Fibroblast of skin of left biceps (primary cell): ENCODE results near the gene SPTBN2.
A peak's percentile ranks its signal among the peaks of the same experiment; 100 is the strongest.
"Not testable (repeated sequence)": the region's sequence is repeated elsewhere in the genome, so short reads cannot be mapped to it uniquely, and the experiment has no call there.

Experiments used
- DNase-seq, 2 experiments: peaks; one replicate each; pipeline ENCODE4 v3.0.0-alpha.2; 2013; ENCODE audit warnings: low read depth in 2 of 2

Gene SPTBN2

GRCh38 chr11:66685276-66686099 lies 43.5 kb downstream of the SPTBN2 start:
- DNase-seq, result no peak

DNA sequence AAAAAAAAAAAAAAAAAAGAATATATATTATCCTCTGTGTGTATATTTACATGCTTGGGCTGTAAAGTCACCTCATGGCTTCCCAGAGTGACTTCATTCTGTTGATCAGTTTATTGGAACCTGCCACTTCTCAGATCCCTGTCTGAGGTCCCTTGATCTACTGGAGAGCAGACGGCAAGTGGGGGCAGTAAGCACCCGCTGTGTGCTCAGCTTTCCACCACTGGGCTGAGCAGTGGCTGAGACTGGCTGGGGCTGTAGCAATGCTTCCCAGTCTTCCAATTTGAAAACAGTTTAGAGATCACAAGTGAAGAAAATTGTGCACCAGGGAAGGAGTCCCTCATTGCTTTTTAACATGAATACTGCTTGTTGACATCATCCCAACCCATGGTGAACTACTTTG lies 44.4 kb downstream of the SPTBN2 start:
- DNase-seq, result no peak

- no peak for DNase-seq
Measured at GRCh38 chr11:66683877-66684276, 45.1 kb downstream of the SPTBN2 start.

GRCh38 chr11:66680966-66681645 lies 47.9 kb downstream of the SPTBN2 start:
- no peak for DNase-seq

- DNase-seq, result peak; percentile 85 to 89
Measured at GRCh38 chr11:66677599-66678375, 51.2 kb downstream of the SPTBN2 start, which contains the start of gene RBM4B. Gene RBM4B, minus strand, starts transcription at chr11:66677887. Its CDS starts 808 bp downstream, at chr11:66677079.

GRCh38 chr11:66676931-66677598 lies 52.0 kb downstream of the SPTBN2 start:
- no peak for DNase-seq

GRCh38 chr11:66676282-66676919 lies 52.6 kb downstream of the SPTBN2 start:
- DNase-seq, result no peak

GRCh38 chr11:66674964-66675602 lies 53.9 kb downstream of the SPTBN2 start:
- DNase-seq, result no peak

GRCh38 chr11:66670816-66671215 lies 58.2 kb downstream of the SPTBN2 start:
- no peak for DNase-seq

GRCh38 chr11:66665369-66665768 lies 63.6 kb downstream of the SPTBN2 start:
- no peak for DNase-seq

DNA sequence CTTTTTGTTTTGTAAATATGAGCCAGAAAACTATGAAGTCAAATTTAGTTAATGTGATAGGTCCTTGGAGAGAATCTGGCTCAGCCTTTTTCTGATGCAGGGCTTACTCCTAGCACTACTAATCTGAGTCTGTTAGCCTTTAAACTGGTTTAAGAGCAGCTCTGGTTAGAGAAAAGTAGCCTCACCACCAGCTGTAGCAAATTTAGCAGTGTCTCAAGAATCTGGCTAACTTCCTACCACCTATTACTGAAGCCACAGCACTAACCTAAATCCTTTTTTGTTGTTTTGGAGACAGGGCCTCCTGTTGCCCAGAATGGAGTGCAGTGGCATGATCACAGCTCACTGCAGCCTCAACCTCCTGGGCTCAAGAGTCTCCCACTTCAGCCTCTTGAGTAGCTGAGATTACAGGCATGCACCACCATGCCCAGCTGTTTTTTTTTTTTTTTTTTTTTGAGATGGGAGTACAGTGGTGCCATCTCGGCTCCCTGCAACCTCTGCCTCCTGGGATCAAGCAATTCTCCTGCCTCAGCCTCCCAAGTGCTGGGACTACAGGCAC lies 65.2 kb downstream of the SPTBN2 start:
- no peak for DNase-seq

GRCh38 chr11:66659763-66660162 lies 69.3 kb downstream of the SPTBN2 start:
- DNase-seq, result no peak

DNA sequence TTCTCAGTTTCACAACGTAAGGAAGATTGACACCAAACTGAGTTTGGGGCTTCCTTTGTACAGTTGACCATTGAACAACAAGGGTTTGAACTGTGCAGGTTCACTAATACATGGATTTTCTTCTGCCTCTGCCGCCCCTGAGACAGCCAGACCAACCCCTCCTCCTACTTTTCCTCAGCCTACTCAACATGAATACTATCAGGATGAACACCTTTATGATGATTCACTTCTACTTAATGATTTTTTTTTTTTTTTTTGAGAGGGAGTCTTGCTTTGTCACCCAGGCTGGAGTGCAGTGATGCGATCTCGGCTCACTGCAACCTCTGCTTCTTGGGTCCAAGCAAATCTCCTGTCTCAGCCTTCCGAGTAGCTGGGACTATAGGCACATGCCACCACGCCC lies 75.9 kb downstream of the SPTBN2 start:
- DNase-seq, result no peak

DNA sequence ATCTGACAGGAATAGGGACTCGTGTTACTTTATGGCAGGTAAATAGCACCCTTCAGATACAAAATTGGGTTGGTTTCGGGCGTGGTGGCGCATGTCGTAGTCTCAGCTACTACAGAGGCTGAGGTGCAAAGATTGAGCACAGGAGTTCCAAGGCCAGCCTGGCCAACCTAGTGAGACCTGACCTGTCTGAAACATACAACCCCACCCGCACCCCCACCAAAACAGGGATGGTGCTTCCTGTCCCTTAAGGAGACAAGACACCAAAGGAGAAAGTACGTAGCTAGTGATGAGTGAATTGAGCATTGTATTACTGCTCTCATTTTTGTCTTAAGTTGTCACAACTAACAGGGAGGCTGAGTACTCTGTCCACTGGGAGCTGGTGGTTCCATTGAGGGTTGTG lies 76.4 kb downstream of the SPTBN2 start:
- DNase-seq, result no peak

- no peak for DNase-seq
Measured at GRCh38 chr11:66651016-66651415, 78.0 kb downstream of the SPTBN2 start.

- no peak for DNase-seq
Measured at GRCh38 chr11:66649903-66650302, 79.1 kb downstream of the SPTBN2 start.

DNA sequence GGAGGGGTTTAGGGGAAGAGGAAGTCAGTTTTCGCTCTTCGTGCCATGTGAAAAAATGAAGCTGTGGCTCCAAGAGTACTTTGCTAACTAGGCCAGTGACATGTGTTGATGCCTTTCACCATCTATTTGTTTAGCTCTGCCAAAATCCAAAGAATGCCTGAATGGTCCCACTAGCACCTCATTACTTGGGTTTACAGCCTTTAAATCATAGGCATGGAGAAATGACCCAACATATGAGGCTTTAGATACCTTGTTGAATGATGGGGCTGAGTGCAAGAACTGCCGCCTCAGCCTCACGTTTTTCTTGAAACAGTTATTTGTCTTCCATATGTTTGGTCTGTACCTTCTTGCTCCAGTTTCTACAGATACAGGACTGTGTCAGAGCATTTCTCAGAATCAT lies 82.2 kb downstream of the SPTBN2 start:
- DNase-seq, result no peak

DNA sequence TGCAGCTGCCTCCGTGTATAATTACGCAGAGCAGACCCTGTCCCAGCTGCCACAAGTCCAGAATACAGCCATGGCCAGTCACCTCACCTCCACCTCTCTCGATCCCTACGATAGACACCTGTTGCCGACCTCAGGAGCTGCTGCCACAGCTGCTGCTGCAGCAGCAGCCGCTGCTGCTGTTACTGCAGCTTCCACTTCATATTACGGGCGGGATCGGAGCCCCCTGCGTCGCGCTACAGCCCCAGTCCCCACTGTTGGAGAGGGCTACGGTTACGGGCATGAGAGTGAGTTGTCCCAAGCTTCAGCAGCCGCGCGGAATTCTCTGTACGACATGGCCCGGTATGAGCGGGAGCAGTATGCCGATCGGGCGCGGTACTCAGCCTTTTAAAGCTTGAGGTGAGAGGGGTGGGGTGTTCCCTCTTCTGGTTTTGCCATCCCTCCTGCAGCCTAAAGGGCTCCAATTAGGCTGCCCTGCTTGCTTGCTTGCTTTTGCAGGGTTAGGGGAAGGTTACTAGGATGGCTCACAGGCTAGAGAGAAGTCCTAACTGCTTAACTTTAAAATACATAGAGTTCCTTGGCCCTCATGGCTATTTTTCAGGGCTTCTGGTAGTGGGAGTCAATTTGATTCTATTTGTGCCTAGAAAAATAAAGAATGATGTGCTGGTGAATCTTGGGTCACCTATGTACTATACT lies 85.1 kb downstream of the SPTBN2 start:
- no peak for DNase-seq

GRCh38 chr11:66641834-66642233 lies 87.2 kb downstream of the SPTBN2 start:
- no peak for DNase-seq

DNA sequence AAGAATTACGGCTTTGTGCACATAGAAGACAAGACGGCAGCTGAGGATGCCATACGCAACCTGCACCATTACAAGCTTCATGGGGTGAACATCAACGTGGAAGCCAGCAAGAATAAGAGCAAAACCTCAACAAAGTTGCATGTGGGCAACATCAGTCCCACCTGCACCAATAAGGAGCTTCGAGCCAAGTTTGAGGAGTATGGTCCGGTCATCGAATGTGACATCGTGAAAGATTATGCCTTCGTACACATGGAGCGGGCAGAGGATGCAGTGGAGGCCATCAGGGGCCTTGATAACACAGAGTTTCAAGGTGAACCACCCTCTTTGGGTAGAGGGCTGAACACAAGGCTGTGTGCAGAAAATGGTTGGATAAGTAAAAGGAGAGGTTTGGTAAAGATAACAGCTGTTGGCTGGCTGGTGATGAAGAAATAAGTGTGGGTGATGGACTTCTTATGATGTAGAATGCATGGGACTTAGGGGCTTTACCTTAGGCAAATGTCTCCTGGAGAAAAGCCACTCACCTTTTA lies 89.1 kb downstream of the SPTBN2 start:
- not testable (repeated sequence) for DNase-seq
